IMR-90 (cell line): ENCODE results near the gene HSD17B7.
"Not testable (repeated sequence)": the region's sequence is repeated elsewhere in the genome, so short reads cannot be mapped to it uniquely, and the experiment has no call there.

Experiments used
- POLR2A ChIP-seq: IDR thresholded peaks from 2 replicates; pipeline ENCODE4 v1.6.1; 2012; ENCODE audit warnings: mild to moderate bottlenecking, low read depth, low read length
- RAD21 ChIP-seq: IDR thresholded peaks from 2 replicates; pipeline ENCODE4 v1.6.1; 2012; ENCODE audit warnings: low read length, improper control_type of control experiment

- not testable (repeated sequence) for TF ChIP-seq POLR2A, RAD21
Measured at GRCh38 chr1:162796617-162797279, 6.2 kb downstream of the HSD17B7 start.
